ENCODE data around the gene ZNF416.
A peak's percentile ranks its signal among the peaks of the same experiment; 100 is the strongest.

ZNF416 gene

GRCh38 chr19:57576661-57577060 lies 2.0 kb downstream of the ZNF416 start:
- H3K4me3 ChIP-seq (ENCODE audit: low read depth, low read length), result no peak overlapping the region
- no peak for DNase-seq (ENCODE audit: low read depth)
- TF ChIP-seq, protein P1, sequence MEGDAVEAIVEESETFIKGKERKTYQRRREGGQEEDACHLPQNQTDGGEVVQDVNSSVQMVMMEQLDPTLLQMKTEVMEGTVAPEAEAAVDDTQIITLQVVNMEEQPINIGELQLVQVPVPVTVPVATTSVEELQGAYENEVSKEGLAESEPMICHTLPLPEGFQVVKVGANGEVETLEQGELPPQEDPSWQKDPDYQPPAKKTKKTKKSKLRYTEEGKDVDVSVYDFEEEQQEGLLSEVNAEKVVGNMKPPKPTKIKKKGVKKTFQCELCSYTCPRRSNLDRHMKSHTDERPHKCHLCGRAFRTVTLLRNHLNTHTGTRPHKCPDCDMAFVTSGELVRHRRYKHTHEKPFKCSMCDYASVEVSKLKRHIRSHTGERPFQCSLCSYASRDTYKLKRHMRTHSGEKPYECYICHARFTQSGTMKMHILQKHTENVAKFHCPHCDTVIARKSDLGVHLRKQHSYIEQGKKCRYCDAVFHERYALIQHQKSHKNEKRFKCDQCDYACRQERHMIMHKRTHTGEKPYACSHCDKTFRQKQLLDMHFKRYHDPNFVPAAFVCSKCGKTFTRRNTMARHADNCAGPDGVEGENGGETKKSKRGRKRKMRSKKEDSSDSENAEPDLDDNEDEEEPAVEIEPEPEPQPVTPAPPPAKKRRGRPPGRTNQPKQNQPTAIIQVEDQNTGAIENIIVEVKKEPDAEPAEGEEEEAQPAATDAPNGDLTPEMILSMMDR (IDR thresholded peaks at IDR 0.05; ENCODE audit: control insufficient read depth, extremely low read depth, insufficient read depth), result no peak

GRCh38 chr19:57572415-57572947 lies 6.2 kb downstream of the ZNF416 start:
- DNase-seq (ENCODE audit: low read depth), result no peak
- no peak overlapping the region for H3K4me3 ChIP-seq (ENCODE audit: low read depth, low read length)
- TF ChIP-seq, protein P1 (IDR thresholded peaks at IDR 0.05; ENCODE audit: control insufficient read depth, extremely low read depth, insufficient read depth), result no peak

DNA sequence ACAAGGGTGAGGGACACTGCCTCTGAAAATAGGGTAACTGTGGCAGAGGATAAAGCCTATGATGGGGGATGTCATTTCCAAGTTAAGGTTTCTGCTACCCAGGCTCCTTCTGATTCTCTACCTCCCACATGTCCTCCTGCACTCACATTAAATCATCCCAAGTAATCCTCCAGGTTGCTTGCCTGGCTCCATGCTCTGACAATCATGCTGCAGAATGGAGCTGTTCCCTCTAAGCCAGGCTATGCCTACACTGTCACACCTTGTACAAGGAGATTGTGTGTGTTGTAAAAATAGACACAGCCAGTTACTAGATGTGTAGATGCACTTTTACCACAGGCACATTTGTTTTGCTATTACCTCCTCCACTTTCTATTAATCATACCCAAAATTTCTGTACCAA lies 8.0 kb downstream of the ZNF416 start:
- no peak for DNase-seq (ENCODE audit: low read depth)
- TF ChIP-seq, protein P1 (IDR thresholded peaks at IDR 0.05; ENCODE audit: control insufficient read depth, extremely low read depth, insufficient read depth), result no peak
- H3K4me3 ChIP-seq (ENCODE audit: low read depth, low read length), result no peak overlapping the region

GRCh38 chr19:57566396-57567265 lies 12.1 kb downstream of the ZNF416 start:
- TF ChIP-seq, protein P1 (IDR thresholded peaks at IDR 0.05; ENCODE audit: control insufficient read depth, extremely low read depth, insufficient read depth), result no peak
- H3K4me3 ChIP-seq (ENCODE audit: low read depth, low read length), result no peak overlapping the region
- no peak for DNase-seq (ENCODE audit: low read depth)

- no peak for DNase-seq (ENCODE audit: low read depth)
- H3K4me3 ChIP-seq (ENCODE audit: low read depth, low read length), result no peak overlapping the region
- TF ChIP-seq, protein P1 (IDR thresholded peaks at IDR 0.05; ENCODE audit: control insufficient read depth, extremely low read depth, insufficient read depth), result no peak
These were observed 15.2 kb downstream of the ZNF416 start for GRCh38 chr19:57563547-57563946.

DNA sequence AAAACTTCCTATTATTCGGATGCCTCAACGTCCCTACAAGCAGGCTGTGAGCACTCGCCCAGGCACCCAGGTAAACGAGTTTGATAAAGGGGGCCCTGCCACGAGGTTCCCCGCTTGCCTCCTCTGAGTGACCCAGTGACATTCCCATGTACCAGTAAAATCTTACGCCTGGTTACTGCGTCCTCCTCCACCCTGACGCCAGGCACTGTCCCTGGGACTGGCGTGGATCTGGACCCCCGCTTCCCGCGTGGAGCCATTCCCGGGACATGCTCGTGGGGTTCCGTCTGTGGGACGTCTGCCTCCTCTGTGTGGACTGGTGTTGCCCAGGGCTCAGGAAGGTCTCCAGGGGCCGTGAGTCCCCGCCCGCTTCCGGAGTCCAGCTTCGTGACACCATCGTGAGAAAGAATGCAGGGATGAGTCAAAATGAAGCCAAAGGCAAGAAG lies 18.6 kb downstream of the ZNF416 start:
- TF ChIP-seq, protein P1 (IDR thresholded peaks at IDR 0.05; ENCODE audit: control insufficient read depth, extremely low read depth, insufficient read depth), result no peak
- DNase-seq (ENCODE audit: low read depth), result no peak
- peak overlapping the region; percentile 96 for H3K4me3 ChIP-seq (ENCODE audit: low read depth, low read length)

Measured in LNCaP clone FGC (cell line).